SK-N-DZ (cell line): Measurements from ENCODE around the gene PDLIM1. TPM values are rescaled to one million over a fixed set of nuclear protein-coding genes. Genes with fewer than 3 reads are reported as not detected.

Experiments used
- DNase-seq: peaks from one replicate; pipeline ENCODE4 v3.0.0-alpha.2; 2015; ENCODE audit warnings: low spot score
- polyA plus RNA-seq, 2 experiments: library from polyadenylated mRNA; depleted of rRNA; stranded (reverse); fragments of >200 nt; gene quantifications; 2 replicates each; pipeline ENCODE4 v1.2.3, GENCODE V29; 2014

The PDLIM1 gene
- 1.4 and 1.8 TPM in 2 replicates for polyA plus RNA-seq (2014; cell fraction: cytosol; rRNA removed)
- 0.59 TPM in 1 of 2 replicates, not detected in the other for polyA plus RNA-seq (2014; cell fraction: nucleus; rRNA removed)

GRCh38 chr10:95290461-95291364, at the start of gene PDLIM1:
Gene PDLIM1 (minus strand): TSS chr10:95291003. CDS start chr10:95290915, 88 bp downstream.
- no peak for DNase-seq

GRCh38 chr10:95339863-95340262, 49.1 kb upstream of the PDLIM1 start:
- no peak for DNase-seq

GRCh38 chr10:95337423-95338160, 46.8 kb upstream of the PDLIM1 start:
- no peak for DNase-seq

- no peak for DNase-seq
Measured at GRCh38 chr10:95336702-95337101, 45.9 kb upstream of the PDLIM1 start.

GRCh38 chr10:95335933-95336699, 45.3 kb upstream of the PDLIM1 start:
- DNase-seq: no peak

- DNase-seq: no peak
Measured at GRCh38 chr10:95334805-95335144, 44.0 kb upstream of the PDLIM1 start.

- DNase-seq: no peak
Measured at GRCh38 chr10:95333997-95334804, 43.4 kb upstream of the PDLIM1 start.

GRCh38 chr10:95332666-95333249, 42.0 kb upstream of the PDLIM1 start:
- DNase-seq: no peak

- DNase-seq: no peak
Measured at GRCh38 chr10:95331596-95332130, 40.9 kb upstream of the PDLIM1 start.

GRCh38 chr10:95330966-95331453, 40.2 kb upstream of the PDLIM1 start:
- no peak for DNase-seq

- DNase-seq: no peak
Measured at GRCh38 chr10:95329296-95329695, 38.5 kb upstream of the PDLIM1 start.

GRCh38 chr10:95328013-95328412, 37.2 kb upstream of the PDLIM1 start:
- DNase-seq: no peak

- DNase-seq: no peak
Measured at GRCh38 chr10:95327367-95327766, 36.6 kb upstream of the PDLIM1 start.

GRCh38 chr10:95326396-95326795, 35.6 kb upstream of the PDLIM1 start:
- no peak for DNase-seq

GRCh38 chr10:95325863-95326262, 35.1 kb upstream of the PDLIM1 start:
- DNase-seq: no peak

- no peak for DNase-seq
Measured at GRCh38 chr10:95324436-95325268, 33.8 kb upstream of the PDLIM1 start.

- DNase-seq: no peak
Measured at GRCh38 chr10:95321554-95322301, 30.9 kb upstream of the PDLIM1 start.

- DNase-seq: no peak
Measured at GRCh38 chr10:95319239-95319638, 28.4 kb upstream of the PDLIM1 start.
